22Rv1 (cell line): ENCODE results near the gene SPSB1.

ENCODE experiments used
- ZFX ChIP-seq: fragments of 450-650 bp; IDR thresholded peaks from 2 replicates; pipeline ENCODE4 v1.6.1; 2017; ENCODE audit warnings: antibody characterized with exemption, borderline replicate concordance
- TF ChIP-seq, protein P1 (sequence below): fragments of 450-650 bp; IDR thresholded peaks from 2 replicates; pipeline ENCODE4 v1.5.1; 2017; ENCODE audit warnings: mild to moderate bottlenecking

DNA sequence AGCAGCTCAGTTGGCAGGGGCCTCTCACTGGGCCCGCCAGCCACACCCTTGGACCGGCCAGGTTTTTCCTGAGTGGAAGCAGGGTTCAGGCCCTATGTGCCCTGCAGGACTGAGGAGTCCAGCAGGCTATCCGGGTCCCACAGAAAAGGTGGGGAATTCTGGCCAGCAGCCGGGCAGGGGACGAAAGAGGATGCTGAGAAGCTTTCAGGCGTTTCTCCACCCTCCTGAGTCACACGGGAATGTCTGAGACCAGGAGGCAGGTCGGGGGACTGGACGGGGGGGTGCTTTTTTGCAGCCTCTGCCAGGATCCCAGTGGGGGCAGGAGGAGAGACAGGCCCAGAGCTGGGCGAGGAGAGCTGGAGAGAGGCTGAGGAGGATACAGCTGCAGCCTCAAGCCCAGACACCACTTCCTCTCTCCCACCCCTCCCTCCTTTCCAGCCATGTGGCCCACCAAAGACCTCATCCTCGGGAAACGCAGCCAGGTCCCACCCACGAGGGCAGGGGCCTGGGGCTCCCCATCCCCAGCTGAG lies 105.4 kb downstream of the SPSB1 start:
- TF ChIP-seq, protein P1, sequence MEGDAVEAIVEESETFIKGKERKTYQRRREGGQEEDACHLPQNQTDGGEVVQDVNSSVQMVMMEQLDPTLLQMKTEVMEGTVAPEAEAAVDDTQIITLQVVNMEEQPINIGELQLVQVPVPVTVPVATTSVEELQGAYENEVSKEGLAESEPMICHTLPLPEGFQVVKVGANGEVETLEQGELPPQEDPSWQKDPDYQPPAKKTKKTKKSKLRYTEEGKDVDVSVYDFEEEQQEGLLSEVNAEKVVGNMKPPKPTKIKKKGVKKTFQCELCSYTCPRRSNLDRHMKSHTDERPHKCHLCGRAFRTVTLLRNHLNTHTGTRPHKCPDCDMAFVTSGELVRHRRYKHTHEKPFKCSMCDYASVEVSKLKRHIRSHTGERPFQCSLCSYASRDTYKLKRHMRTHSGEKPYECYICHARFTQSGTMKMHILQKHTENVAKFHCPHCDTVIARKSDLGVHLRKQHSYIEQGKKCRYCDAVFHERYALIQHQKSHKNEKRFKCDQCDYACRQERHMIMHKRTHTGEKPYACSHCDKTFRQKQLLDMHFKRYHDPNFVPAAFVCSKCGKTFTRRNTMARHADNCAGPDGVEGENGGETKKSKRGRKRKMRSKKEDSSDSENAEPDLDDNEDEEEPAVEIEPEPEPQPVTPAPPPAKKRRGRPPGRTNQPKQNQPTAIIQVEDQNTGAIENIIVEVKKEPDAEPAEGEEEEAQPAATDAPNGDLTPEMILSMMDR: no peak
- TF ChIP-seq ZFX: no peak
